Measurements from ENCODE around the gene PARL. TPM values are rescaled to one million over a fixed set of nuclear protein-coding genes. Genes with fewer than 3 reads are reported as not detected.

The PARL gene
- total and polyA plus RNA-seq, 2 of the 8 experiments (the other 6 are each of a cell fraction or from before 2014, with no cell fraction given), result 62.7 to 85.0 TPM

DNA sequence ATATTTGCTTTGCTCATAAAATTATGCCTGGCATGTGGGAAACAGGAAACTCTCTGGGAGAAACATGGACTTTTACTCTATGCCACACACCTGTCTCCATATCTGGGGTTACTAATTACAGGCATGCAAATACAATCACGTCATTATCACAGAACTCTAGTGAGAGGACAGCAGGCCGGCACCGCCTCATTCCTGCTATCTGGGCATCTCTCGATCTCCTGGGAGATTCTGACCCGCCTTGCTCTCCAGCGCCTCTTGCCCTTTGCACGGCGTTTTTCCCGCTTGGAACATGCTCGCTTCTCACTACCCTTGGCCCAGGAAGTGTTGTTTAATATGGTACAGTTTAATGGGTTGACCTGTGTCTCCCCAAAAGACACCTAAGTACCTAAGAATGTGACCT, 45.4 kb upstream of the PARL start:
- Histone ChIP-seq H3K79me1 (ENCODE audit: low read depth, low read length) (no peaks in the 10 kb centered on the region), H3K4ac (replicated peaks; ENCODE audit: insufficient read length, low read depth, low read length) (no peak overlapping the region), H3K4me3 (ENCODE audit: extremely low read depth in 1 of 4, insufficient read depth in 2 of 4, low read depth in 3 of 4, low read length in 4 of 4) (no peak overlapping the region), H3K23me2 (ENCODE audit: low read depth, low read length) (no peaks in the 10 kb centered on the region), H3K27me3 (replicated peaks in 1 of 4; ENCODE audit: control insufficient read depth in 3 of 4, extremely low read depth in 1 of 4, insufficient read depth in 3 of 4, low read length in 3 of 4) (no peaks in the 10 kb centered on the region), H3K18ac (ENCODE audit: extremely low read depth, low read length) (no peak overlapping the region), H4K8ac (ENCODE audit: extremely low read depth, insufficient read depth, low read length) (no peak overlapping the region), H2AFZ (ENCODE audit: low read length) (no peak overlapping the region), H3K9me3 (ENCODE audit: insufficient read depth in 2 of 2, low read depth in 1 of 2, low read length in 1 of 2) (no peaks in the 10 kb centered on the region), H3K14ac (ENCODE audit: insufficient read length) (no peak overlapping the region), H4K20me1 (replicated peaks in 1 of 2; ENCODE audit: control insufficient read depth in 1 of 2, insufficient read depth in 2 of 2, low read length in 2 of 2) (no peaks in the 10 kb centered on the region), H2BK15ac (ENCODE audit: low read length) (no peak overlapping the region), H3K4me2 (ENCODE audit: insufficient read depth in 1 of 2, low read depth in 2 of 2, low read length in 2 of 2) (no peak overlapping the region), H2BK5ac (ENCODE audit: low read depth, low read length) (no peak overlapping the region), H3K9ac (replicated peaks in 1 of 4; ENCODE audit: extremely low read depth in 1 of 4, low read depth in 3 of 4, low read length in 3 of 4) (no peak overlapping the region), H2BK20ac (ENCODE audit: low read length) (no peak overlapping the region), H3K4me1 (replicated peaks in 1 of 4; ENCODE audit: control insufficient read depth in 3 of 4, insufficient read depth in 4 of 4, low read length in 3 of 4) (no peaks in the 10 kb centered on the region), H2BK120ac (replicated peaks; ENCODE audit: low read depth, low read length) (no peak overlapping the region), H2AK5ac (ENCODE audit: low read depth, low read length) (no peak overlapping the region), H3K36me3 (ENCODE audit: control insufficient read depth in 2 of 4, insufficient read depth in 4 of 4, low read length in 3 of 4) (peaks cover 0 to 20% (median 6%) of the 10 kb centered on the region in 4 experiments; a peak in 6 of 8 replicates), H4K5ac (ENCODE audit: insufficient read length, low read depth, low read length) (no peak overlapping the region), H2BK12ac (ENCODE audit: low read depth, low read length) (no peak overlapping the region), H3K23ac (ENCODE audit: insufficient read length) (no peak overlapping the region), H4K91ac (replicated peaks; ENCODE audit: insufficient read length, low read length) (no peak overlapping the region), H3K56ac (replicated peaks; ENCODE audit: insufficient read length, low read depth, low read length) (no peak overlapping the region), H3K79me2 (ENCODE audit: control insufficient read depth in 1 of 2, insufficient read depth in 2 of 2, low read length in 2 of 2) (no peaks in the 10 kb centered on the region), H3K27ac (ENCODE audit: low read depth, low read length) (no peak overlapping the region)
- POLR2A ChIA-PET (ENCODE audit: partially characterized antibody), result no interaction called here
- WGBS, 2 experiments (ENCODE audit: extremely low coverage in 1 of 2, insufficient coverage in 1 of 2, insufficient read length in 1 of 2, insufficient replicate concordance in 2 of 2, low coverage in 1 of 2, low lambda C conversion rate in 2 of 2, missing lambda C conversion rate in 1 of 2), result 99% methylated on average over 10 of the region's 10 CpGs; no CpG with 5 or more reads in 1 of the 2 experiments
- DNase-seq (ENCODE audit: low read depth in 1 of 2, low spot score in 2 of 2), result no peak
- CTCF ChIA-PET (ENCODE audit: partially characterized antibody), result interaction anchor here (1.0 kb wide), 1 partner anchor 56 kb away, joined by 3 read pairs; no protein-coding TSS in a partner anchor
- no peak for FAIRE-seq
- TF ChIP-seq CBX5 (IDR thresholded peaks at IDR 0.05; ENCODE audit: low read depth, low read length), result no peak
- TF ChIP-seq CBX8 (IDR thresholded peaks at IDR 0.05; ENCODE audit: borderline replicate concordance, low read depth, low read length), result no peak
- TF ChIP-seq, protein P1, sequence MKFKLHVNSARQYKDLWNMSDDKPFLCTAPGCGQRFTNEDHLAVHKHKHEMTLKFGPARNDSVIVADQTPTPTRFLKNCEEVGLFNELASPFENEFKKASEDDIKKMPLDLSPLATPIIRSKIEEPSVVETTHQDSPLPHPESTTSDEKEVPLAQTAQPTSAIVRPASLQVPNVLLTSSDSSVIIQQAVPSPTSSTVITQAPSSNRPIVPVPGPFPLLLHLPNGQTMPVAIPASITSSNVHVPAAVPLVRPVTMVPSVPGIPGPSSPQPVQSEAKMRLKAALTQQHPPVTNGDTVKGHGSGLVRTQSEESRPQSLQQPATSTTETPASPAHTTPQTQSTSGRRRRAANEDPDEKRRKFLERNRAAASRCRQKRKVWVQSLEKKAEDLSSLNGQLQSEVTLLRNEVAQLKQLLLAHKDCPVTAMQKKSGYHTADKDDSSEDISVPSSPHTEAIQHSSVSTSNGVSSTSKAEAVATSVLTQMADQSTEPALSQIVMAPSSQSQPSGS (IDR thresholded peaks at IDR 0.05; ENCODE audit: low read length), result no peak
- no peak for TF ChIP-seq SP1 (IDR thresholded peaks at IDR 0.05; ENCODE audit: low read depth, low read length)

All from H1 (cell line).